PC-9 (cell line): ENCODE measurements around the gene COL5A2. TPM values are rescaled to one million over a fixed set of nuclear protein-coding genes. Genes with fewer than 3 reads are reported as not detected.

Source experiments
- BruUV-seq: library from RNA; stranded (reverse); fragments of 400-500 nt; replicated peaks from 2 replicates; lab custom pipeline; 2021; lab: Mats Ljungman, UMichigan
- CTCF ChIA-PET: fragments of 300-600 bp; sonication (Branson Sonifier 250); formaldehyde crosslinking; loops from one replicate; lab custom pipeline; 2022; ENCODE audit warnings: antibody characterized with exemption; lab: Charles Lee
- POLR2A ChIA-PET: fragments of 300-600 bp; sonication (Branson Sonifier 250); formaldehyde crosslinking; loops from one replicate; lab custom pipeline; 2022; ENCODE audit warnings: antibody characterized with exemption; ENCODE audit not compliant: unreplicated experiment; lab: Charles Lee
- DNase-seq, 2 experiments: peaks; one replicate each; pipeline versions ENCODE4 v3.0.0 to v3.0.0-alpha.2; 2015 to 2022; ENCODE audit warnings: mixed read lengths in 1 of 2
- H2AFZ ChIP-seq: fragments of 200-600 bp; sonication (generic); 2 replicates; pipeline ENCODE4 v1.8.1; 2017; ENCODE audit warnings: antibody characterized with exemption
- H3F3A ChIP-seq: fragments of 200-600 bp; sonication (generic); 2 replicates; pipeline ENCODE4 v1.8.1; 2017; ENCODE audit warnings: antibody characterized with exemption, mild to moderate bottlenecking, low read depth; ENCODE audit not compliant: insufficient read depth
- H3K27ac ChIP-seq: fragments of 200-600 bp; sonication (generic); 2 replicates; pipeline ENCODE4 v1.6.1; 2016; ENCODE audit warnings: mixed run types
- H3K27me3 ChIP-seq: fragments of 200-600 bp; sonication (generic); 2 replicates; pipeline ENCODE4 v1.6.1; 2016; ENCODE audit warnings: low read depth, mixed run types; ENCODE audit not compliant: insufficient read depth
- H3K36me3 ChIP-seq: fragments of 200-600 bp; sonication (generic); 2 replicates; pipeline ENCODE4 v1.6.1; 2016; ENCODE audit warnings: low read depth, mixed run types
- H3K4me1 ChIP-seq: fragments of 200-600 bp; sonication (generic); replicated peaks from 2 replicates; pipeline ENCODE4 v1.6.1; 2016; ENCODE audit warnings: mixed run types; ENCODE audit not compliant: insufficient read depth
- H3K4me2 ChIP-seq: fragments of 200-600 bp; sonication (generic); 2 replicates; pipeline ENCODE4 v1.6.1; 2017; ENCODE audit warnings: mixed run types
- H3K4me3 ChIP-seq: fragments of 200-600 bp; sonication (generic); 2 replicates; pipeline ENCODE4 v1.6.1; 2016; ENCODE audit warnings: mixed run types
- H3K79me2 ChIP-seq: fragments of 200-600 bp; sonication (generic); 2 replicates; pipeline ENCODE4 v1.6.1; 2017; ENCODE audit warnings: low read depth, mixed run types
- H3K9me2 ChIP-seq: fragments of 200-600 bp; sonication (generic); 2 replicates; pipeline ENCODE4 v1.8.1; 2017; ENCODE audit warnings: mild to moderate bottlenecking; ENCODE audit not compliant: insufficient read depth
- H3K9me3 ChIP-seq: fragments of 200-600 bp; sonication (generic); 2 replicates; pipeline ENCODE4 v1.8.1; 2016; ENCODE audit warnings: low read depth; ENCODE audit not compliant: insufficient read depth
- H4K20me1 ChIP-seq: fragments of 200-600 bp; sonication (generic); 2 replicates; pipeline ENCODE4 v1.8.1; 2017; ENCODE audit not compliant: insufficient read depth
- EZH2 ChIP-seq: fragments of 200-600 bp; sonication (generic); IDR thresholded peaks from 2 replicates; pipeline ENCODE4 v1.8.0; 2017; ENCODE audit warnings: antibody characterized with exemption, low read depth
- intact Hi-C: fragments of 100-400 bp; cut with micrococcal nuclease; formaldehyde crosslinking; loops from one replicate; pipeline ENCODE4 v1.10.0; 2022; ENCODE audit not compliant: unreplicated experiment
- total RNA-seq: library from RNA; stranded (reverse); gene quantifications from 2 replicates; pipeline ENCODE4 v1.2.3, GENCODE V29; 2021
- TF ChIP-seq, protein P1 (sequence below): fragments of 200-600 bp; sonication (generic); conservative IDR thresholded peaks from 2 replicates; pipeline ENCODE4 v1.6.1; 2017; ENCODE audit warnings: mixed run types, antibody characterized with exemption, mild to moderate bottlenecking, moderate library complexity

The COL5A2 gene
- total RNA-seq, 1 experiment from 2014 or later = 0.55 TPM

DNA sequence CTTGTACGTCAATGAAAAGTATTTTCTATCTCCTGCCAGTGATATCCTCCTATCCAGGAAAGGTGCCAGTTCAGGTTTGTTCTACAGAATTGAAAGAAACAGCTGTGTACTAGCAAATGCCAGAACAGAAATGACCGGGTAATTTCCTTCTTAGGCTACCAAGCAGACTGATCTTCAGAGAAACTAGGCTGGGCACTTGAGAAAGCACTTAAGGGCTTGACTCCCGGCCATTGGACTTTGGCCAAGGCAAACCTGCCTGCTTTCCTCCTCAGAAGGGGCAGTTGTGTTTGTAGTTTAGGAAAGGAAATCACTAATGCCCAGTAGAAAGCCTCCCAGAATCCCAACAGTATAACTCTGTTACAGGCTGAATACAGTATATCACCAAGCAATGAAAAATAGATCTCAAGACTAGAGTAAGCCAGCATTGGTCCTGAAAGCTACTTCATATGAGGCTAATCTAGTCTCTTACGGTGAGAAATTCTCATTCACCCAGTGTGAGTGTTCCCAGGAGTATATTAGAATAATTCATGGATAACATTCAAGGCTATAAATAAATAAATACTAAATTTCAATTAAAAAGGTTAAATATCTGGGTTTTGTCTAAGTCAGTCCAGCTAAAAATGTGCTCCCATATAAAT, 43.0 kb upstream of the COL5A2 start:
- peaks cover 19% of the 10 kb centered on the region for H3K4me1 ChIP-seq

DNA sequence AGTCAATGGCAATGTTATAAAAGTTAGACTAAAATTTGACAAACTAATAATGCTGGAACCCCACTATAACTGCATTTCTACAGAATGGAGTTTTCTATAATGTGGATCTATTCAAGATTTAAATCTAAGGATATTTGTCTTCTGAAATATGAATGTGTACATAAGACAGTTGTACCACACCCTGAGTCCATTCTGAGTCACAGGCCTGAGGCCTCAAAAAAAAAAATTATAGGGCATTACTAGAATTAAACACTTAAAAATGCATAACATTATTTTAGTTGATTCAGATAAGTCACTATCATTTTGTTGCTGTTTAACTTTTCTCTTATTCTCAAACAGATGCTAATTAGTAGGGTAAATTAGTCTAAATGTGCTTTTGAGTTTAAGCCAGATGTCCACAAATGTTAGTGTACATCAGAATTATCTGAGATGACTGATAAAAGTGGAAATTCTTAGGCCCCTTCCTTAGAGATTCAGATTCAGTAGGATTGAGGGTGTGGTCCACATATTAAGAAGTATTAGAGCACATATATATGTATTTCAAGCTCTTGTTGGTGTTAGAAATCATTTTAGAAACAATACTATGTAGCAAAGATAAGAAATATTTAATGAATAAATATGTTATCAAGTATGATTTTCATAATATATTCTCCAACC, 42.4 kb upstream of the COL5A2 start:
- peak overlapping the region; percentile 49 for H3K4me2 ChIP-seq
- H3F3A ChIP-seq = no peaks in the 10 kb centered on the region
- no TSS peak for BruUV-seq
- TF ChIP-seq, protein P1, sequence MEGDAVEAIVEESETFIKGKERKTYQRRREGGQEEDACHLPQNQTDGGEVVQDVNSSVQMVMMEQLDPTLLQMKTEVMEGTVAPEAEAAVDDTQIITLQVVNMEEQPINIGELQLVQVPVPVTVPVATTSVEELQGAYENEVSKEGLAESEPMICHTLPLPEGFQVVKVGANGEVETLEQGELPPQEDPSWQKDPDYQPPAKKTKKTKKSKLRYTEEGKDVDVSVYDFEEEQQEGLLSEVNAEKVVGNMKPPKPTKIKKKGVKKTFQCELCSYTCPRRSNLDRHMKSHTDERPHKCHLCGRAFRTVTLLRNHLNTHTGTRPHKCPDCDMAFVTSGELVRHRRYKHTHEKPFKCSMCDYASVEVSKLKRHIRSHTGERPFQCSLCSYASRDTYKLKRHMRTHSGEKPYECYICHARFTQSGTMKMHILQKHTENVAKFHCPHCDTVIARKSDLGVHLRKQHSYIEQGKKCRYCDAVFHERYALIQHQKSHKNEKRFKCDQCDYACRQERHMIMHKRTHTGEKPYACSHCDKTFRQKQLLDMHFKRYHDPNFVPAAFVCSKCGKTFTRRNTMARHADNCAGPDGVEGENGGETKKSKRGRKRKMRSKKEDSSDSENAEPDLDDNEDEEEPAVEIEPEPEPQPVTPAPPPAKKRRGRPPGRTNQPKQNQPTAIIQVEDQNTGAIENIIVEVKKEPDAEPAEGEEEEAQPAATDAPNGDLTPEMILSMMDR = no peak
- TF ChIP-seq EZH2 = no peak
- H3K36me3 ChIP-seq = no peaks in the 10 kb centered on the region
- 0 out of 2 replicates have a peak overlapping the region, but pooled peaks have one; percentile 58 for H2AFZ ChIP-seq
- peak overlapping the region; percentile 49 for H3K27ac ChIP-seq
- ChIA-PET POLR2A (no interaction called here), CTCF (no interaction called here)
- peaks cover 19% of the 10 kb centered on the region for H3K4me1 ChIP-seq
- intact Hi-C loops = no loop called here
- no peaks in the 10 kb centered on the region for H3K9me3 ChIP-seq
- no peak overlapping the region for H3K4me3 ChIP-seq
- peak in 1 of 2 experiments; percentile 73 for DNase-seq
- H3K27me3 ChIP-seq = no peaks in the 10 kb centered on the region
- no peaks in the 10 kb centered on the region for H4K20me1 ChIP-seq
- no peaks in the 10 kb centered on the region for H3K79me2 ChIP-seq
- no peaks in the 10 kb centered on the region for H3K9me2 ChIP-seq

More for the DNA sequence above, 43.0 kb upstream of the COL5A2 start:
- Histone ChIP-seq H3K27me3 (no peaks in the 10 kb centered on the region), H3K36me3 (no peaks in the 10 kb centered on the region), H3K79me2 (no peaks in the 10 kb centered on the region), H3F3A (no peaks in the 10 kb centered on the region), H3K4me2 (peak overlapping the region; percentile 49), H3K9me3 (no peaks in the 10 kb centered on the region), H2AFZ (0 out of 2 replicates have a peak overlapping the region, but pooled peaks have one; percentile 58), H4K20me1 (no peaks in the 10 kb centered on the region), H3K9me2 (no peaks in the 10 kb centered on the region), H3K4me3 (no peak overlapping the region), H3K27ac (peak overlapping the region; percentile 49)
- ChIA-PET CTCF (no interaction called here), POLR2A (no interaction called here)
- no TSS peak for BruUV-seq
- no peak for TF ChIP-seq EZH2
- TF ChIP-seq, protein P1 = no peak
- peak; percentile 47 to 51 for DNase-seq
- intact Hi-C loops = no loop called here

DNA sequence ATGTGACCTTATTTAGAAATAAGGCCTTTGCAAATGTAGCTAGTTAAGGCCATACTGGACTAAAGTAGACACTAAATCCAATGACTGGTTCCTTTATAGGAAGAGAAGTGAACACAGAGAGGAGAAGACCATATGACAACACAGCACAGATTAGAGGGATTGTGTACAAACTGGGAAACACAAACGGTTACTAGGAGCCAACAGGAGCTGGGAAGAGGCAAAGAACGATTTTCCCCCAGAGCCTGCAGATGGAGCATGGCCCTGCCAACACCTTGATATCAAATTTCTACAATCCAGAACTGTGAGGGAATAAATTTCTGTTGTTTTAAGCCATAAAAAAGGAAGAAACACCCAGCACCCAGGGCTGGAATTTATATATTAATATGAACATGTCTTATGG, 38.7 kb upstream of the COL5A2 start:
- Histone ChIP-seq H3K9me3 (no peaks in the 10 kb centered on the region), H3K27me3 (no peaks in the 10 kb centered on the region), H3K36me3 (no peaks in the 10 kb centered on the region), H3K9me2 (no peaks in the 10 kb centered on the region), H3K4me1 (peaks cover 19% of the 10 kb centered on the region), H2AFZ (no peak overlapping the region), H3K4me3 (no peak overlapping the region), H3K4me2 (no peak overlapping the region), H4K20me1 (no peaks in the 10 kb centered on the region), H3K27ac (no peak overlapping the region), H3K79me2 (no peaks in the 10 kb centered on the region), H3F3A (no peaks in the 10 kb centered on the region)
- TF ChIP-seq EZH2 = no peak
- TF ChIP-seq, protein P1 = no peak
- DNase-seq = no peak
- no TSS peak for BruUV-seq
- ChIA-PET POLR2A (no interaction called here), CTCF (no interaction called here)
- intact Hi-C loops = no loop called here
